ENCODE measurements around the gene MBD6. TPM values are rescaled to one million over a fixed set of nuclear protein-coding genes. Genes with fewer than 3 reads are reported as not detected.

The MBD6 gene
- total RNA-seq, 4 donors from 2014 or later: 36.6 to 155 (median 51.0) TPM

GRCh38 chr12:57533108-57533507, 10.5 kb downstream of the MBD6 start:
- no peak overlapping the region for H3K27ac ChIP-seq
- H3K36me3 ChIP-seq: peaks cover 0 to 57% (median 23%) of the 10 kb centered on the region in 4 donors
- TF ChIP-seq EP300 (IDR thresholded peaks at IDR 0.05; ENCODE audit: low read depth) (no peak), POLR2AphosphoS5 (IDR thresholded peaks at IDR 0.05) (no peak), CTCF (IDR thresholded peaks at IDR 0.05) (no peak), POLR2A (IDR thresholded peaks at IDR 0.05) (no peak)
- no peak for DNase-seq
- no peaks in the 10 kb centered on the region for H3K27me3 ChIP-seq
- intact Hi-C loops (cut with DNase I; ENCODE audit: low total_unique reads): no loop called here
- H3K9me3 ChIP-seq: no peaks in the 10 kb centered on the region
- peaks cover 0 to 16% (median 9%) of the 10 kb centered on the region in 4 donors for H3K4me1 ChIP-seq
- 98 to 100% methylated on average over 1 to 8 of the region's 8 CpGs for WGBS, 2 donors (ENCODE audit: low coverage in 1 of 2)
- in situ Hi-C loops (cut with MboI; ENCODE audit: low pct_ligation_motif_present in 1 of 4, low pct_unique_long_range_greater_than_20kb in 1 of 4, low sequenced_read_pairs in 3 of 4): no loop called here
- no peak overlapping the region for H3K4me3 ChIP-seq

GRCh38 chr12:57534250-57534649, 11.6 kb downstream of the MBD6 start:
- H3K27ac ChIP-seq: no peak overlapping the region
- DNase-seq: no peak
- no peaks in the 10 kb centered on the region for H3K9me3 ChIP-seq
- in situ Hi-C loops (cut with MboI; ENCODE audit: low pct_ligation_motif_present in 1 of 4, low pct_unique_long_range_greater_than_20kb in 1 of 4, low sequenced_read_pairs in 3 of 4): no loop called here
- TF ChIP-seq POLR2A (IDR thresholded peaks at IDR 0.05) (no peak), POLR2AphosphoS5 (IDR thresholded peaks at IDR 0.05) (no peak), CTCF (IDR thresholded peaks at IDR 0.05) (no peak), EP300 (IDR thresholded peaks at IDR 0.05; ENCODE audit: low read depth) (no peak)
- no peaks in the 10 kb centered on the region for H3K27me3 ChIP-seq
- intact Hi-C loops (cut with DNase I; ENCODE audit: low total_unique reads): no loop called here
- WGBS, 2 donors (ENCODE audit: low coverage in 1 of 2): 90 to 93% methylated on average over 2 to 5 of the region's 5 CpGs
- peaks cover 0 to 53% (median 21%) of the 10 kb centered on the region in 4 donors for H3K36me3 ChIP-seq
- peaks cover 0 to 16% (median 9%) of the 10 kb centered on the region in 4 donors for H3K4me1 ChIP-seq
- H3K4me3 ChIP-seq: no peak overlapping the region

- intact Hi-C loops (cut with DNase I; ENCODE audit: low total_unique reads) (no loop called here), in situ Hi-C loops (cut with MboI; ENCODE audit: low pct_ligation_motif_present in 1 of 4, low pct_unique_long_range_greater_than_20kb in 1 of 4, low sequenced_read_pairs in 3 of 4) (no loop called here)
- TF ChIP-seq CTCF (IDR thresholded peaks at IDR 0.05) (no peak), POLR2A (IDR thresholded peaks at IDR 0.05) (no peak), EP300 (IDR thresholded peaks at IDR 0.05; ENCODE audit: low read depth) (no peak), POLR2AphosphoS5 (IDR thresholded peaks at IDR 0.05) (no peak)
- H3K27me3 ChIP-seq: no peaks in the 10 kb centered on the region
- H3K4me1 ChIP-seq: peaks cover 0 to 16% (median 9%) of the 10 kb centered on the region in 4 donors
- peak overlapping the region; percentile 39 to 57 (median 50) for H3K27ac ChIP-seq
- H3K9me3 ChIP-seq: no peaks in the 10 kb centered on the region
- DNase-seq: no peak
- peaks cover 0 to 46% (median 21%) of the 10 kb centered on the region in 4 donors for H3K36me3 ChIP-seq
- 83 to 90% methylated on average over 3 of the region's 3 CpGs for WGBS, 2 donors (ENCODE audit: low coverage in 1 of 2)
- H3K4me3 ChIP-seq: no peak overlapping the region
These were observed 12.4 kb downstream of the MBD6 start for GRCh38 chr12:57534991-57535543.

- 59 to 71% methylated on average over 3 to 6 of the region's 6 CpGs for WGBS, 2 donors (ENCODE audit: low coverage in 1 of 2)
- no peaks in the 10 kb centered on the region for H3K9me3 ChIP-seq
- DNase-seq: peak; percentile 38
- intact Hi-C loops (cut with DNase I; ENCODE audit: low total_unique reads) (no loop called here), in situ Hi-C loops (cut with MboI; ENCODE audit: low pct_ligation_motif_present in 1 of 4, low pct_unique_long_range_greater_than_20kb in 1 of 4, low sequenced_read_pairs in 3 of 4) (no loop called here)
- no peaks in the 10 kb centered on the region for H3K27me3 ChIP-seq
- peaks cover under 1 to 19% (median 10%) of the 10 kb centered on the region in 4 donors for H3K4me1 ChIP-seq
- TF ChIP-seq POLR2A (IDR thresholded peaks at IDR 0.05) (no peak), EP300 (IDR thresholded peaks at IDR 0.05; ENCODE audit: low read depth) (no peak), POLR2AphosphoS5 (IDR thresholded peaks at IDR 0.05) (no peak), CTCF (IDR thresholded peaks at IDR 0.05) (no peak)
- peak overlapping the region; percentile 39 to 57 (median 50) for H3K27ac ChIP-seq
- H3K4me3 ChIP-seq: no peak overlapping the region
- H3K36me3 ChIP-seq: peaks cover 0 to 37% (median 16%) of the 10 kb centered on the region in 4 donors
These were observed 13.4 kb downstream of the MBD6 start for GRCh38 chr12:57535764-57536596.
